Immature natural killer cell (primary cell): ENCODE data around the gene RDH5. TPM values are rescaled to one million over a fixed set of nuclear protein-coding genes. Genes with fewer than 3 reads are reported as not detected.

ENCODE experiments used
- DNase-seq, 3 donors: peaks; one replicate each; pipeline ENCODE4 v3.0.0; 2022; ENCODE audit warnings: mixed read lengths in 1 of 3
- H3K27ac Mint-ChIP-seq, 6 donors: one replicate each; pipeline ENCODE4 v1.8.0; 2020; ENCODE audit warnings: mixed read lengths in 6 of 6, mild to moderate bottlenecking in 5 of 6, inconsistent platforms in 4 of 6, moderate library complexity in 3 of 6
- H3K27me3 Mint-ChIP-seq, 3 donors: one replicate each; pipeline ENCODE4 v1.8.0; 2020 to 2021; ENCODE audit warnings: low read depth in 3 of 3, mild to moderate bottlenecking in 3 of 3, mixed read lengths in 3 of 3, moderate library complexity in 3 of 3, inconsistent platforms in 1 of 3
- H3K36me3 Mint-ChIP-seq, 3 donors: one replicate each; pipeline ENCODE4 v1.8.0; 2020; ENCODE audit warnings: mixed read lengths in 3 of 3, inconsistent platforms in 2 of 3, mild to moderate bottlenecking in 2 of 3
- H3K4me1 Mint-ChIP-seq, 2 donors: one replicate each; pipeline ENCODE4 v1.8.0; 2020; ENCODE audit warnings: inconsistent platforms in 2 of 2, mild to moderate bottlenecking in 2 of 2, mixed read lengths in 2 of 2, moderate library complexity in 1 of 2
- H3K4me3 Mint-ChIP-seq, 5 donors: one replicate each; pipeline ENCODE4 v1.8.0; 2020; ENCODE audit warnings: mild to moderate bottlenecking in 5 of 5, mixed read lengths in 5 of 5, inconsistent platforms in 3 of 5, moderate library complexity in 3 of 5
- H3K9me3 Mint-ChIP-seq, 6 donors: one replicate each; pipeline ENCODE4 v1.8.0; 2020; ENCODE audit warnings: mild to moderate bottlenecking in 6 of 6, mixed read lengths in 6 of 6, inconsistent platforms in 4 of 6, moderate library complexity in 3 of 6
- polyA plus RNA-seq, 3 donors: library from polyadenylated mRNA; unstranded; fragments of 300-500 nt; fragmentation: Illumina TruSeq; gene quantifications; one replicate each; pipeline ENCODE4 v1.2.3, GENCODE V29; 2021

The RDH5 gene
- polyA plus RNA-seq, 3 donors from 2014 or later: 2.8 TPM; not detected in 2

- no peak for DNase-seq
- Mint-ChIP-seq H3K27ac (no peak overlapping the region), H3K36me3 (no peaks in the 10 kb centered on the region), H3K4me3 (no peak overlapping the region), H3K9me3 (no peaks in the 10 kb centered on the region), H3K27me3 (peaks cover 0 to 9% (median 2%) of the 10 kb centered on the region in 3 donors), H3K4me1 (peaks cover 59 to 60% of the 10 kb centered on the region in 2 donors)
These were observed 13.7 kb downstream of the RDH5 start for GRCh38 chr12:55733858-55734257.

- Mint-ChIP-seq H3K27ac (no peak overlapping the region), H3K36me3 (no peaks in the 10 kb centered on the region), H3K27me3 (peaks cover 0 to 7% (median 0%) of the 10 kb centered on the region in 3 donors), H3K4me1 (peaks cover 57 to 58% of the 10 kb centered on the region in 2 donors), H3K9me3 (no peaks in the 10 kb centered on the region), H3K4me3 (no peak overlapping the region)
- DNase-seq: no peak
These were observed 14.4 kb downstream of the RDH5 start for GRCh38 chr12:55734595-55734994.

GRCh38 chr12:55736076-55736475, 15.9 kb downstream of the RDH5 start:
- Mint-ChIP-seq H3K27ac (peak overlapping the region in 1 of 6 donors; percentile 12), H3K36me3 (no peaks in the 10 kb centered on the region), H3K4me3 (no peak overlapping the region), H3K4me1 (peaks cover 42 to 44% of the 10 kb centered on the region in 2 donors), H3K9me3 (no peaks in the 10 kb centered on the region), H3K27me3 (no peaks in the 10 kb centered on the region)
- no peak for DNase-seq

- no peaks in the 10 kb centered on the region for H3K27me3 Mint-ChIP-seq
These were observed 16.8 kb downstream of the RDH5 start for GRCh38 chr12:55736780-55737580.

GRCh38 chr12:55737581-55738122, 17.5 kb downstream of the RDH5 start:
- Mint-ChIP-seq H3K9me3 (no peaks in the 10 kb centered on the region), H3K27me3 (no peaks in the 10 kb centered on the region), H3K4me1 (peaks cover 33 to 36% of the 10 kb centered on the region in 2 donors), H3K4me3 (peak overlapping the region; percentile 82 to 90 (median 87)), H3K27ac (peak overlapping the region; percentile 86 to 95 (median 92)), H3K36me3 (no peaks in the 10 kb centered on the region)
- DNase-seq: no peak

More at GRCh38 chr12:55736780-55737580, 16.8 kb downstream of the RDH5 start:
- peak; percentile 47 to 56 (median 56) for DNase-seq
- Mint-ChIP-seq H3K4me3 (peak overlapping the region; percentile 63 to 87 (median 85)), H3K27ac (peak overlapping the region; percentile 85 to 95 (median 92)), H3K36me3 (no peaks in the 10 kb centered on the region), H3K9me3 (no peaks in the 10 kb centered on the region), H3K4me1 (peaks cover 36 to 37% of the 10 kb centered on the region in 2 donors)

- peaks cover 33 to 35% of the 10 kb centered on the region in 2 donors for H3K4me1 Mint-ChIP-seq
- H3K27ac Mint-ChIP-seq: peak overlapping the region; percentile 86 to 95 (median 92)
- peak overlapping the region; percentile 82 to 90 (median 87) for H3K4me3 Mint-ChIP-seq
- H3K27me3 Mint-ChIP-seq: no peaks in the 10 kb centered on the region
- H3K9me3 Mint-ChIP-seq: no peaks in the 10 kb centered on the region
- peak; percentile 76 to 81 (median 80) for DNase-seq
- no peaks in the 10 kb centered on the region for H3K36me3 Mint-ChIP-seq
These were observed 18.2 kb downstream of the RDH5 start for GRCh38 chr12:55738123-55739024.

- Mint-ChIP-seq H3K27me3 (no peaks in the 10 kb centered on the region), H3K9me3 (no peaks in the 10 kb centered on the region), H3K36me3 (no peaks in the 10 kb centered on the region), H3K4me1 (peaks cover 39 to 42% of the 10 kb centered on the region in 2 donors), H3K27ac (peak overlapping the region in 5 of 6 donors; percentile 86 to 95 (median 91)), H3K4me3 (peak overlapping the region; percentile 82 to 90 (median 87))
- no peak for DNase-seq
These were observed 18.8 kb downstream of the RDH5 start for GRCh38 chr12:55739025-55739378.

GRCh38 chr12:55741931-55742680, 21.9 kb downstream of the RDH5 start:
- H3K27me3 Mint-ChIP-seq: no peaks in the 10 kb centered on the region
- H3K4me3 Mint-ChIP-seq: peak overlapping the region; percentile 80 to 87 (median 83)
- no peaks in the 10 kb centered on the region for H3K9me3 Mint-ChIP-seq
- peak overlapping the region; percentile 55 to 93 (median 79) for H3K27ac Mint-ChIP-seq
- DNase-seq: no peak
- H3K4me1 Mint-ChIP-seq: peaks cover 48 to 60% of the 10 kb centered on the region in 2 donors
- H3K36me3 Mint-ChIP-seq: no peaks in the 10 kb centered on the region

- no peaks in the 10 kb centered on the region for H3K9me3 Mint-ChIP-seq
- H3K27me3 Mint-ChIP-seq: no peaks in the 10 kb centered on the region
- DNase-seq: peak; percentile 64 to 70 (median 67)
- no peaks in the 10 kb centered on the region for H3K36me3 Mint-ChIP-seq
- peaks cover 40 to 53% of the 10 kb centered on the region in 2 donors for H3K4me1 Mint-ChIP-seq
- H3K4me3 Mint-ChIP-seq: peak within 1 kb of the TSS; percentile 87 to 94 (median 90)
- H3K27ac Mint-ChIP-seq: peak within 1 kb of the TSS; percentile 55 to 93 (median 79)
These were observed 22.7 kb downstream of the RDH5 start, which contains the start of gene GDF11 for GRCh38 chr12:55742719-55743405. Gene GDF11 (plus strand): TSS chr12:55743122. CDS start chr12:55743317, 195 bp downstream.

- no peaks in the 10 kb centered on the region for H3K27me3 Mint-ChIP-seq
- DNase-seq: peak in 2 of 3 donors; percentile 51 to 59
- peak overlapping the region; percentile 87 to 94 (median 90) for H3K4me3 Mint-ChIP-seq
- H3K36me3 Mint-ChIP-seq: no peaks in the 10 kb centered on the region
- H3K9me3 Mint-ChIP-seq: no peaks in the 10 kb centered on the region
- H3K27ac Mint-ChIP-seq: peak overlapping the region; percentile 3 to 81 (median 74)
- H3K4me1 Mint-ChIP-seq: peaks cover 32 to 44% of the 10 kb centered on the region in 2 donors
These were observed 23.5 kb downstream of the RDH5 start for GRCh38 chr12:55743406-55744339.

GRCh38 chr12:55744340-55745030, 24.3 kb downstream of the RDH5 start:
- peak overlapping the region; percentile 87 to 94 (median 90) for H3K4me3 Mint-ChIP-seq
- peak overlapping the region in 5 of 6 donors; percentile 3 to 81 (median 61) for H3K27ac Mint-ChIP-seq
- no peak for DNase-seq
- no peaks in the 10 kb centered on the region for H3K9me3 Mint-ChIP-seq
- peaks cover 29 to 40% of the 10 kb centered on the region in 2 donors for H3K4me1 Mint-ChIP-seq
- no peaks in the 10 kb centered on the region for H3K27me3 Mint-ChIP-seq
- no peaks in the 10 kb centered on the region for H3K36me3 Mint-ChIP-seq
